Skin epidermis (tissue), 12 donors: ENCODE measurements around the gene GDPGP1.
"Not testable (repeated sequence)": the region's sequence is repeated elsewhere in the genome, so short reads cannot be mapped to it uniquely, and the experiment has no call there.

Experiments
- H3K27ac ChIP-seq, 21 experiments: fragments of 200-600 bp; sonication (generic) in 11 of 21; one replicate each; pipeline ENCODE4 v1.5.0; 2020; ENCODE audit warnings: mild to moderate bottlenecking in 3 of 21, inconsistent platforms in 2 of 21, moderate library complexity in 2 of 21
- H3K4me3 ChIP-seq, 7 experiments: fragments of 200-600 bp; sonication (generic) in 2 of 7; one replicate each; pipeline ENCODE4 v1.5.0; 2020; ENCODE audit warnings: inconsistent platforms in 2 of 7, mild to moderate bottlenecking in 2 of 7, moderate library complexity in 1 of 7

The GDPGP1 gene

GRCh38 chr15:90281637-90282036 lies 47.6 kb downstream of the GDPGP1 start:
- H3K27ac ChIP-seq, H3K4me3 ChIP-seq: not testable (repeated sequence)

- Histone ChIP-seq H3K4me3 (no peak overlapping the region), H3K27ac (peak overlapping the region in 4 of 21 experiments; percentile 11 to 60 (median 42))
Measured at GRCh38 chr15:90286678-90287077, 52.7 kb downstream of the GDPGP1 start.

- Histone ChIP-seq H3K27ac (peak overlapping the region in 11 of 21 experiments; percentile 5 to 65 (median 34)), H3K4me3 (no peak overlapping the region)
Measured at GRCh38 chr15:90287101-90287500, 53.1 kb downstream of the GDPGP1 start.

- H3K4me3 ChIP-seq: no peak overlapping the region
- H3K27ac ChIP-seq: peak overlapping the region in 4 of 21 experiments; percentile 5 to 60 (median 30)
Measured at GRCh38 chr15:90287946-90288345, 53.9 kb downstream of the GDPGP1 start.

GRCh38 chr15:90291679-90292356 lies 57.8 kb downstream of the GDPGP1 start:
- no peak overlapping the region for H3K27ac ChIP-seq
- no peak overlapping the region for H3K4me3 ChIP-seq

GRCh38 chr15:90293040-90293810 lies 59.2 kb downstream of the GDPGP1 start:
- H3K4me3 ChIP-seq, H3K27ac ChIP-seq: not testable (repeated sequence)

- no peak overlapping the region for H3K27ac ChIP-seq
- no peak overlapping the region for H3K4me3 ChIP-seq
Measured at GRCh38 chr15:90294159-90294558, 60.1 kb downstream of the GDPGP1 start.

GRCh38 chr15:90294601-90295269 lies 60.7 kb downstream of the GDPGP1 start:
- Histone ChIP-seq H3K4me3 (no peak overlapping the region), H3K27ac (no peak overlapping the region)

GRCh38 chr15:90295270-90295648 lies 61.2 kb downstream of the GDPGP1 start:
- no peak overlapping the region for H3K4me3 ChIP-seq
- no peak overlapping the region for H3K27ac ChIP-seq
